Measurements from ENCODE around the gene SLC38A9. TPM values are rescaled to one million over a fixed set of nuclear protein-coding genes. Genes with fewer than 3 reads are reported as not detected.

Gene SLC38A9
- polyA plus RNA-seq, 1 of the 3 experiments (the other 2 are of a cell fraction), result 6.9 TPM

DNA sequence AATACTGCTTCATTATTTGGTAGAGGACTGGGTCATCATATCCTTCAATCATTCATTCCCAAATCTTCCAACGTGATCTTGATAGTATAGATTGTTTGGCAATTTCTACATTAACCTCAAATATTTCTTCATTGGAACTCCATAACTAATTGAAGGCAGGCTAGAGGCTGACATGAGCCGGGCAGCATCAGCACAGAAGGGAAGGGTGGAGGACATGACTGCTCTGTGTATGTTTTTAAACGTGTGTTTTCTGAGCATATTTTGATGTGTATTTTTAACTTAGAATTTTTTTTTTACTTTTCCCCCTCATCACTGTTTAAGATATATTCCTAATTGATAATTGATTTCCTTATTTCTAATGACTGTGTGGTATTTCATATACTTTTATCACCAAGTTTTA lies 38.4 kb upstream of the SLC38A9 start:
- CTCF ChIA-PET, result no interaction called here
- H3K9me3 ChIP-seq, result no peaks in the 10 kb centered on the region
- H3K79me2 ChIP-seq (ENCODE audit: insufficient read depth), result no peaks in the 10 kb centered on the region
- H4K20me1 ChIP-seq (ENCODE audit: insufficient read depth), result no peaks in the 10 kb centered on the region
- no peak overlapping the region for H2AFZ ChIP-seq (ENCODE audit: low read depth)
- no peaks in the 10 kb centered on the region for H3K4me1 ChIP-seq (ENCODE audit: control insufficient read depth in 1 of 2, insufficient read depth in 2 of 2, low read depth in 1 of 2, low read length in 1 of 2)
- H3K9ac ChIP-seq, result no peak overlapping the region
- H3F3A ChIP-seq (replicated peaks; ENCODE audit: insufficient read depth), result no peaks in the 10 kb centered on the region
- POLR2A ChIA-PET, result no interaction called here
- H3K4me2 ChIP-seq, result no peak overlapping the region
- WGBS (ENCODE audit: low lambda C conversion rate), result 62% methylated on average over 3 of the region's 3 CpGs
- no peak for TF ChIP-seq FOXJ3 (CRISPR knock-in tag; IDR thresholded peaks at IDR 0.05)
- TF ChIP-seq, protein P1, sequence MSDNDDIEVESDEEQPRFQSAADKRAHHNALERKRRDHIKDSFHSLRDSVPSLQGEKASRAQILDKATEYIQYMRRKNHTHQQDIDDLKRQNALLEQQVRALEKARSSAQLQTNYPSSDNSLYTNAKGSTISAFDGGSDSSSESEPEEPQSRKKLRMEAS (IDR thresholded peaks at IDR 0.05; ENCODE audit: low read depth), result no peak
- no peak for TF ChIP-seq GATA2 (CRISPR knock-in tag; IDR thresholded peaks at IDR 0.05)
- no peak for TF ChIP-seq ELF1 (IDR thresholded peaks at IDR 0.05)
- H3K27me3 ChIP-seq (ENCODE audit: insufficient read depth), result no peaks in the 10 kb centered on the region
- no peak overlapping the region for H3K27ac ChIP-seq (ENCODE audit: low read depth in 2 of 2, low read length in 1 of 2)
- no peaks in the 10 kb centered on the region for H3K36me3 ChIP-seq (replicated peaks in 1 of 2; ENCODE audit: control insufficient read depth in 1 of 2, insufficient read depth in 2 of 2, low read length in 1 of 2)
- no peak overlapping the region for H3K4me3 ChIP-seq (ENCODE audit: low read depth in 2 of 2, low read length in 1 of 2)
- no peak for DNase-seq
- H3K9me2 ChIP-seq, result no peaks in the 10 kb centered on the region

DNA sequence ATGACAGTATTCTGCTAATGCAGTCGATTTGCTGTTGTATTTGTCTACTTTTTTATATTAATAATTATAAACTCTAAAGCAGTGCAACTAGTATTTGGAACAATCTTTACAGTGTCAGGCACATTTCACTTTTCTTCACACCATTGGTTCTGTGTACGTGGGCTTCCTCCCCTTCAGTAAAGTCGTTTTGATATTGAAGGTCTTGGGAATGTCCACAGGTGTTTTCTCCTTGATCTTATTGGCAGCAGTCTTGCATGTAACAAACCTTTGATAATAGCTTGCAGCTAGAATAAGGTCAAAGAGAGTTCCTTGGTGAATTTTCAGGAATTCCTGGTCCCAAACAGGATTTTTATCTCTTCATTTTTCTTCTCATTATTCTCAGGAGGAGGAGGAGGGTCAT lies 37.9 kb upstream of the SLC38A9 start:
- no peaks in the 10 kb centered on the region for H3K9me2 ChIP-seq
- H3K9ac ChIP-seq, result no peak overlapping the region
- no peak overlapping the region for H3K4me2 ChIP-seq
- ChIA-PET CTCF (no interaction called here), POLR2A (no interaction called here)
- no peaks in the 10 kb centered on the region for H4K20me1 ChIP-seq (ENCODE audit: insufficient read depth)
- no peaks in the 10 kb centered on the region for H3F3A ChIP-seq (replicated peaks; ENCODE audit: insufficient read depth)
- no peak overlapping the region for H3K27ac ChIP-seq (ENCODE audit: low read depth in 2 of 2, low read length in 1 of 2)
- no peaks in the 10 kb centered on the region for H3K79me2 ChIP-seq (ENCODE audit: insufficient read depth)
- no peak overlapping the region for H2AFZ ChIP-seq (ENCODE audit: low read depth)
- no peaks in the 10 kb centered on the region for H3K27me3 ChIP-seq (ENCODE audit: insufficient read depth)
- TF ChIP-seq RFX5 (IDR thresholded peaks at IDR 0.05; ENCODE audit: low read length) (no peak), GABPA (IDR thresholded peaks at IDR 0.05; ENCODE audit: low read depth) (no peak), TAF1 (IDR thresholded peaks at IDR 0.05; ENCODE audit: borderline replicate concordance, low read depth, low read length) (no peak), EP300 (IDR thresholded peaks at IDR 0.05; ENCODE audit: borderline replicate concordance in 1 of 2, low read depth in 1 of 2, low read length in 1 of 2) (no peak)
- no peak for DNase-seq
- no peaks in the 10 kb centered on the region for H3K36me3 ChIP-seq (replicated peaks in 1 of 2; ENCODE audit: control insufficient read depth in 1 of 2, insufficient read depth in 2 of 2, low read length in 1 of 2)
- no peaks in the 10 kb centered on the region for H3K4me1 ChIP-seq (ENCODE audit: control insufficient read depth in 1 of 2, insufficient read depth in 2 of 2, low read depth in 1 of 2, low read length in 1 of 2)
- H3K4me3 ChIP-seq (ENCODE audit: low read depth in 2 of 2, low read length in 1 of 2), result no peak overlapping the region
- no peaks in the 10 kb centered on the region for H3K9me3 ChIP-seq
- 24% methylated on average over 3 of the region's 3 CpGs for WGBS (ENCODE audit: low lambda C conversion rate)

DNA sequence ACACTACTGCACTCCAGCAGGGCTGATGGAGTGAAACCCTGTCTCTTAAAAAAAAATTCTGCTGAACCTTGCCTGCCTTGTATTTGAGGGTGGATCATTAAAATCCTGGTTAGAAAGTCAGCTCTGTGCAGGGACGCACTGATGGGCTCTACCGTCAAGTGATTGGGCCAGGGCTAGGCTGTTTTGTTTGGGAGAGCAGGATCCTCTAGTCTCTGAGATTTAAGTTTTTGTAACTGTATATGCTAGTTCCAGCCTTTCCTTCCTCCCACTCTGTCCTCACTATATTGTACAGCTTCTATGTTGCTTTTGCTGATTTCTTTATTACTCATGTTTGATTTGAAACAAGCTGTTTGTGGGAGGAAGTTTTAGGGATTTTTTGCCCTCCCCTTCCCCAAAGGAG lies 37.3 kb upstream of the SLC38A9 start:
- Histone ChIP-seq H3K79me2 (ENCODE audit: insufficient read depth) (no peaks in the 10 kb centered on the region), H3K27me3 (ENCODE audit: insufficient read depth) (no peaks in the 10 kb centered on the region), H3K4me2 (no peak overlapping the region), H3F3A (replicated peaks; ENCODE audit: insufficient read depth) (no peaks in the 10 kb centered on the region), H3K9me3 (no peaks in the 10 kb centered on the region), H3K9ac (no peak overlapping the region), H3K27ac (ENCODE audit: low read depth in 2 of 2, low read length in 1 of 2) (no peak overlapping the region), H3K4me1 (ENCODE audit: control insufficient read depth in 1 of 2, insufficient read depth in 2 of 2, low read depth in 1 of 2, low read length in 1 of 2) (no peaks in the 10 kb centered on the region), H3K4me3 (ENCODE audit: low read depth in 2 of 2, low read length in 1 of 2) (no peak overlapping the region), H2AFZ (ENCODE audit: low read depth) (no peak overlapping the region), H3K36me3 (replicated peaks in 1 of 2; ENCODE audit: control insufficient read depth in 1 of 2, insufficient read depth in 2 of 2, low read length in 1 of 2) (no peaks in the 10 kb centered on the region), H4K20me1 (ENCODE audit: insufficient read depth) (no peaks in the 10 kb centered on the region), H3K9me2 (no peaks in the 10 kb centered on the region)
- WGBS (ENCODE audit: low lambda C conversion rate), result 100% methylated on average over 2 of the region's 2 CpGs
- no peak for DNase-seq
- ChIA-PET POLR2A (no interaction called here), CTCF (no interaction called here)
- TF ChIP-seq, protein P2, sequence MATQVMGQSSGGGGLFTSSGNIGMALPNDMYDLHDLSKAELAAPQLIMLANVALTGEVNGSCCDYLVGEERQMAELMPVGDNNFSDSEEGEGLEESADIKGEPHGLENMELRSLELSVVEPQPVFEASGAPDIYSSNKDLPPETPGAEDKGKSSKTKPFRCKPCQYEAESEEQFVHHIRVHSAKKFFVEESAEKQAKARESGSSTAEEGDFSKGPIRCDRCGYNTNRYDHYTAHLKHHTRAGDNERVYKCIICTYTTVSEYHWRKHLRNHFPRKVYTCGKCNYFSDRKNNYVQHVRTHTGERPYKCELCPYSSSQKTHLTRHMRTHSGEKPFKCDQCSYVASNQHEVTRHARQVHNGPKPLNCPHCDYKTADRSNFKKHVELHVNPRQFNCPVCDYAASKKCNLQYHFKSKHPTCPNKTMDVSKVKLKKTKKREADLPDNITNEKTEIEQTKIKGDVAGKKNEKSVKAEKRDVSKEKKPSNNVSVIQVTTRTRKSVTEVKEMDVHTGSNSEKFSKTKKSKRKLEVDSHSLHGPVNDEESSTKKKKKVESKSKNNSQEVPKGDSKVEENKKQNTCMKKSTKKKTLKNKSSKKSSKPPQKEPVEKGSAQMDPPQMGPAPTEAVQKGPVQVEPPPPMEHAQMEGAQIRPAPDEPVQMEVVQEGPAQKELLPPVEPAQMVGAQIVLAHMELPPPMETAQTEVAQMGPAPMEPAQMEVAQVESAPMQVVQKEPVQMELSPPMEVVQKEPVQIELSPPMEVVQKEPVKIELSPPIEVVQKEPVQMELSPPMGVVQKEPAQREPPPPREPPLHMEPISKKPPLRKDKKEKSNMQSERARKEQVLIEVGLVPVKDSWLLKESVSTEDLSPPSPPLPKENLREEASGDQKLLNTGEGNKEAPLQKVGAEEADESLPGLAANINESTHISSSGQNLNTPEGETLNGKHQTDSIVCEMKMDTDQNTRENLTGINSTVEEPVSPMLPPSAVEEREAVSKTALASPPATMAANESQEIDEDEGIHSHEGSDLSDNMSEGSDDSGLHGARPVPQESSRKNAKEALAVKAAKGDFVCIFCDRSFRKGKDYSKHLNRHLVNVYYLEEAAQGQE (IDR thresholded peaks at IDR 0.05; ENCODE audit: low read depth, low read length), result no peak
- TF ChIP-seq CHD2 (IDR thresholded peaks at IDR 0.05; ENCODE audit: low read length, partially characterized antibody) (no peak), FOXJ3 (CRISPR knock-in tag; IDR thresholded peaks at IDR 0.05) (no peak), TEAD4 (IDR thresholded peaks at IDR 0.05; ENCODE audit: borderline replicate concordance, insufficient read depth) (no peak), YY1 (IDR thresholded peaks at IDR 0.05; ENCODE audit: low read depth) (no peak), RAD21 (IDR thresholded peaks at IDR 0.05; ENCODE audit: low read length) (no peak), FOSL2 (IDR thresholded peaks at IDR 0.05; ENCODE audit: borderline replicate concordance, low read depth) (no peak)
- TF ChIP-seq, protein P3, sequence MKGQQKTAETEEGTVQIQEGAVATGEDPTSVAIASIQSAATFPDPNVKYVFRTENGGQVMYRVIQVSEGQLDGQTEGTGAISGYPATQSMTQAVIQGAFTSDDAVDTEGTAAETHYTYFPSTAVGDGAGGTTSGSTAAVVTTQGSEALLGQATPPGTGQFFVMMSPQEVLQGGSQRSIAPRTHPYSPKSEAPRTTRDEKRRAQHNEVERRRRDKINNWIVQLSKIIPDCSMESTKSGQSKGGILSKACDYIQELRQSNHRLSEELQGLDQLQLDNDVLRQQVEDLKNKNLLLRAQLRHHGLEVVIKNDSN (IDR thresholded peaks at IDR 0.05; ENCODE audit: borderline replicate concordance, low read depth), result no peak
- TF ChIP-seq, protein P4, sequence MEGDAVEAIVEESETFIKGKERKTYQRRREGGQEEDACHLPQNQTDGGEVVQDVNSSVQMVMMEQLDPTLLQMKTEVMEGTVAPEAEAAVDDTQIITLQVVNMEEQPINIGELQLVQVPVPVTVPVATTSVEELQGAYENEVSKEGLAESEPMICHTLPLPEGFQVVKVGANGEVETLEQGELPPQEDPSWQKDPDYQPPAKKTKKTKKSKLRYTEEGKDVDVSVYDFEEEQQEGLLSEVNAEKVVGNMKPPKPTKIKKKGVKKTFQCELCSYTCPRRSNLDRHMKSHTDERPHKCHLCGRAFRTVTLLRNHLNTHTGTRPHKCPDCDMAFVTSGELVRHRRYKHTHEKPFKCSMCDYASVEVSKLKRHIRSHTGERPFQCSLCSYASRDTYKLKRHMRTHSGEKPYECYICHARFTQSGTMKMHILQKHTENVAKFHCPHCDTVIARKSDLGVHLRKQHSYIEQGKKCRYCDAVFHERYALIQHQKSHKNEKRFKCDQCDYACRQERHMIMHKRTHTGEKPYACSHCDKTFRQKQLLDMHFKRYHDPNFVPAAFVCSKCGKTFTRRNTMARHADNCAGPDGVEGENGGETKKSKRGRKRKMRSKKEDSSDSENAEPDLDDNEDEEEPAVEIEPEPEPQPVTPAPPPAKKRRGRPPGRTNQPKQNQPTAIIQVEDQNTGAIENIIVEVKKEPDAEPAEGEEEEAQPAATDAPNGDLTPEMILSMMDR (IDR thresholded peaks at IDR 0.05), result no peak
